Parathyroid adenoma (tissue), 2 donors: Measurements from ENCODE around the gene MUS81.

Experiments used
- H2AFZ ChIP-seq: fragments of 300-600 bp; sonication (generic); one replicate; pipeline ENCODE4 v1.7.0; 2017; ENCODE audit warnings: antibody characterized with exemption, mild to moderate bottlenecking
- H3K27ac ChIP-seq: fragments of 300-600 bp; sonication (generic); one replicate; pipeline ENCODE4 v1.7.0; 2017
- H3K27me3 ChIP-seq: fragments of 300-600 bp; sonication (generic); one replicate; pipeline ENCODE4 v1.7.0; 2017; ENCODE audit warnings: low read length; ENCODE audit not compliant: control insufficient read depth, insufficient read depth
- H3K36me3 ChIP-seq: fragments of 300-600 bp; sonication (generic); one replicate; pipeline ENCODE4 v1.7.0; 2017; ENCODE audit warnings: low read length; ENCODE audit not compliant: control insufficient read depth, insufficient read depth
- H3K4me1 ChIP-seq: fragments of 300-600 bp; sonication (generic); one replicate; pipeline ENCODE4 v1.7.0; 2017; ENCODE audit warnings: control low read depth
- H3K4me2 ChIP-seq: fragments of 300-600 bp; sonication (generic); one replicate; pipeline ENCODE4 v1.7.0; 2017; ENCODE audit warnings: low read length
- H3K4me3 ChIP-seq: fragments of 300-600 bp; sonication (generic); one replicate; pipeline ENCODE4 v1.7.0; 2017; ENCODE audit warnings: low read depth, low read length
- H3K79me2 ChIP-seq: fragments of 300-600 bp; sonication (generic); one replicate; pipeline ENCODE4 v1.7.0; 2017; ENCODE audit warnings: control low read depth
- H3K9ac ChIP-seq: fragments of 300-600 bp; sonication (generic); one replicate; pipeline ENCODE4 v1.7.0; 2017; ENCODE audit warnings: mild to moderate bottlenecking
- H3K9me3 ChIP-seq: fragments of 300-600 bp; sonication (generic); one replicate; pipeline ENCODE4 v1.7.0; 2017; ENCODE audit warnings: low read length; ENCODE audit not compliant: control insufficient read depth
- CTCF ChIP-seq: fragments of 300-600 bp; sonication (generic); IDR thresholded peaks from one replicate; pipeline ENCODE4 v1.7.0; 2017; ENCODE audit warnings: antibody characterized with exemption, mild to moderate bottlenecking
- donor health status: primary hyperparathyroidism.

Gene MUS81

GRCh38 chr11:65854852-65855837 lies 5.1 kb upstream of the MUS81 start:
- no peak overlapping the region for H3K9ac ChIP-seq
- no peak overlapping the region for H3K27ac ChIP-seq
- H3K4me2 ChIP-seq: no peak overlapping the region
- no peaks in the 10 kb centered on the region for H3K9me3 ChIP-seq
- H3K4me3 ChIP-seq: no peak overlapping the region
- H3K27me3 ChIP-seq: no peaks in the 10 kb centered on the region
- H3K4me1 ChIP-seq: peaks cover 6% of the 10 kb centered on the region
- no peaks in the 10 kb centered on the region for H3K36me3 ChIP-seq
- peaks cover 3% of the 10 kb centered on the region for H3K79me2 ChIP-seq
- no peak overlapping the region for H2AFZ ChIP-seq
- no peak for TF ChIP-seq CTCF

GRCh38 chr11:65855927-65856363 lies 4.3 kb upstream of the MUS81 start:
- Histone ChIP-seq H3K9ac (no peak overlapping the region), H3K27me3 (no peaks in the 10 kb centered on the region), H3K79me2 (peaks cover 3% of the 10 kb centered on the region), H3K9me3 (no peaks in the 10 kb centered on the region), H2AFZ (no peak overlapping the region), H3K27ac (no peak overlapping the region), H3K4me3 (no peak overlapping the region), H3K4me1 (peaks cover 6% of the 10 kb centered on the region), H3K36me3 (no peaks in the 10 kb centered on the region), H3K4me2 (peak overlapping the region; percentile 83)
- no peak for TF ChIP-seq CTCF

GRCh38 chr11:65856689-65857499 lies 3.3 kb upstream of the MUS81 start:
- peak overlapping the region; percentile 100 for H3K27ac ChIP-seq
- peak overlapping the region; percentile 90 for H3K4me3 ChIP-seq
- no peaks in the 10 kb centered on the region for H3K27me3 ChIP-seq
- H3K4me1 ChIP-seq: peaks cover 11% of the 10 kb centered on the region
- peak overlapping the region; percentile 84 for H3K9ac ChIP-seq
- H3K9me3 ChIP-seq: no peaks in the 10 kb centered on the region
- peak overlapping the region; percentile 53 for H2AFZ ChIP-seq
- TF ChIP-seq CTCF: no peak
- peak overlapping the region; percentile 83 for H3K4me2 ChIP-seq
- peaks cover 5% of the 10 kb centered on the region for H3K79me2 ChIP-seq
- H3K36me3 ChIP-seq: no peaks in the 10 kb centered on the region

GRCh38 chr11:65857500-65857852 lies 2.8 kb upstream of the MUS81 start:
- Histone ChIP-seq H3K4me3 (peak overlapping the region; percentile 90), H2AFZ (peak overlapping the region; percentile 53), H3K27ac (peak overlapping the region; percentile 100), H3K9ac (peak overlapping the region; percentile 84), H3K27me3 (no peaks in the 10 kb centered on the region), H3K9me3 (no peaks in the 10 kb centered on the region), H3K4me1 (peaks cover 11% of the 10 kb centered on the region), H3K36me3 (no peaks in the 10 kb centered on the region), H3K4me2 (peak overlapping the region; percentile 83), H3K79me2 (peaks cover 5% of the 10 kb centered on the region)
- TF ChIP-seq CTCF: no peak
